Measurements from ENCODE around the gene BECN2.

GRCh38 chr1:241999026-241999425 is 41.5 kb downstream of the BECN2 start, which contains the start of gene MAP1LC3C:
- TF ChIP-seq, protein P1, sequence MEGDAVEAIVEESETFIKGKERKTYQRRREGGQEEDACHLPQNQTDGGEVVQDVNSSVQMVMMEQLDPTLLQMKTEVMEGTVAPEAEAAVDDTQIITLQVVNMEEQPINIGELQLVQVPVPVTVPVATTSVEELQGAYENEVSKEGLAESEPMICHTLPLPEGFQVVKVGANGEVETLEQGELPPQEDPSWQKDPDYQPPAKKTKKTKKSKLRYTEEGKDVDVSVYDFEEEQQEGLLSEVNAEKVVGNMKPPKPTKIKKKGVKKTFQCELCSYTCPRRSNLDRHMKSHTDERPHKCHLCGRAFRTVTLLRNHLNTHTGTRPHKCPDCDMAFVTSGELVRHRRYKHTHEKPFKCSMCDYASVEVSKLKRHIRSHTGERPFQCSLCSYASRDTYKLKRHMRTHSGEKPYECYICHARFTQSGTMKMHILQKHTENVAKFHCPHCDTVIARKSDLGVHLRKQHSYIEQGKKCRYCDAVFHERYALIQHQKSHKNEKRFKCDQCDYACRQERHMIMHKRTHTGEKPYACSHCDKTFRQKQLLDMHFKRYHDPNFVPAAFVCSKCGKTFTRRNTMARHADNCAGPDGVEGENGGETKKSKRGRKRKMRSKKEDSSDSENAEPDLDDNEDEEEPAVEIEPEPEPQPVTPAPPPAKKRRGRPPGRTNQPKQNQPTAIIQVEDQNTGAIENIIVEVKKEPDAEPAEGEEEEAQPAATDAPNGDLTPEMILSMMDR (IDR thresholded peaks at IDR 0.05) = no peak
- no peak for TF ChIP-seq POLR2A (IDR thresholded peaks at IDR 0.05)

All from lower leg skin (tissue), 3 donors.